ENCODE measurements around the gene CCNJL. TPM values are rescaled to one million over a fixed set of nuclear protein-coding genes. Genes with fewer than 3 reads are reported as not detected.
A peak's percentile ranks its signal among the peaks of the same experiment; 100 is the strongest.

The CCNJL gene
- total and polyA plus RNA-seq, 2 experiments from 2014 or later: 28.4 to 29.2 TPM

GRCh38 chr5:160269017-160269416 is 43.3 kb downstream of the CCNJL start (continued):
- TF ChIP-seq ZNF462 (CRISPR knock-in tag; IDR thresholded peaks at IDR 0.05) (no peak), ZNF114 (CRISPR knock-in tag; IDR thresholded peaks at IDR 0.05) (no peak), EZH2 (IDR thresholded peaks at IDR 0.05; ENCODE audit: low read depth, unreplicated experiment) (no peak), CREB1 (CRISPR knock-in tag; IDR thresholded peaks at IDR 0.05; ENCODE audit: low read depth) (no peak), JUNB (IDR thresholded peaks at IDR 0.05; ENCODE audit: unreplicated experiment) (no peak), POLR2AphosphoS5 (IDR thresholded peaks at IDR 0.05; ENCODE audit: low read depth) (no peak), EZH2phosphoT487 (IDR thresholded peaks at IDR 0.05; ENCODE audit: unreplicated experiment) (no peak)

GRCh38 chr5:160268121-160268520 is 44.2 kb downstream of the CCNJL start:
- peaks cover 24% of the 10 kb centered on the region for H3K79me2 ChIP-seq (replicated peaks; ENCODE audit: insufficient read depth)
- ATAC-seq (no peak), DNase-seq (ENCODE audit: low spot score) (no peak)
- 0 out of 2 replicates have a peak, but pooled peaks cover 3% of the 10 kb centered on the region for H4K20me1 ChIP-seq (replicated peaks; ENCODE audit: insufficient read depth)
- peak overlapping the region; percentile 21; the same call in 1 of the 2 replicates for H3K27ac Mint-ChIP-seq
- no peak overlapping the region for H3K4me3 Mint-ChIP-seq
- peaks cover 4% of the 10 kb centered on the region; the same call in 1 of the 2 replicates for H3K36me3 ChIP-seq (ENCODE audit: insufficient read depth)
- H3K4me1 Mint-ChIP-seq: peaks cover 70% of the 10 kb centered on the region
- peaks cover 20% of the 10 kb centered on the region for H3F3A ChIP-seq (replicated peaks; ENCODE audit: low read depth)
- H3K4me2 ChIP-seq: no peak overlapping the region
- H3K4me3 ChIP-seq: no peak overlapping the region
- no peak overlapping the region for H2AFZ ChIP-seq
- no peak overlapping the region for H3K27ac ChIP-seq (ENCODE audit: low read depth)
- peaks cover 52% of the 10 kb centered on the region for H3K4me1 ChIP-seq (ENCODE audit: insufficient read depth)
- no peaks in the 10 kb centered on the region for H3K9me2 ChIP-seq (ENCODE audit: insufficient read depth)
- H3K36me3 Mint-ChIP-seq (ENCODE audit: low read depth): peaks cover 23% of the 10 kb centered on the region
- no peaks in the 10 kb centered on the region for H3K27me3 ChIP-seq (ENCODE audit: insufficient read depth)
- H3K27me3 Mint-ChIP-seq (ENCODE audit: insufficient read depth, low read depth, poor library complexity): no peaks in the 10 kb centered on the region
- H3K9me3 Mint-ChIP-seq: no peaks in the 10 kb centered on the region
- TF ChIP-seq NANOG (IDR thresholded peaks at IDR 0.05; ENCODE audit: borderline replicate concordance): no peak
- no peak for TF ChIP-seq STAT1 (IDR thresholded peaks at IDR 0.05; ENCODE audit: unreplicated experiment)
- TF ChIP-seq JUNB (IDR thresholded peaks at IDR 0.05; ENCODE audit: unreplicated experiment): no peak
- no peak for TF ChIP-seq ZNF331 (CRISPR knock-in tag; IDR thresholded peaks at IDR 0.05; ENCODE audit: low read depth)
